ENCODE measurements around the gene NCAPG2.

DNA sequence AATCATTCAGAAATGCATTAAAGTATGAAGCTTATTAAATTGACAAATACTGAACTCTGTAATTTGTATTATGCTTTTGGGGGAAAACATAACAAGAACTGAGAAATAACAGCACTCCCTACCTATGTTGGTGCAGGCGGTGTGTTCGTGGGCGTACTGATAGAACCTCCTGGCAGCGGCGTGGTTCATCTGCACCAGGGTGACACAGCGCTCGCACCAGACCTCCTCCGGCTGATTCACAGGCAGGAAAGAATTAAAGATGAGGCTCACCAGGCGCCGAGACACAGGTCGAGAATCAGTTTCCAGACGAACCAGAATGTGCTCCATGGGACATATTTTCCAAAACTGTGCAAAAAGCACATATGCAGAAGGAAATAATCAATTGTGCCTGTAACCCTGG, 40.2 kb downstream of the NCAPG2 start:
- TF ChIP-seq ESRRA (CRISPR knock-in tag; IDR thresholded peaks at IDR 0.05; ENCODE audit: low read depth) (no peak), ZNF563 (CRISPR knock-in tag; IDR thresholded peaks at IDR 0.05) (no peak)

Measured in HepG2 (cell line).